Neural cell (in vitro differentiated cells): Measurements from ENCODE around the gene HOXB1.

Experiments used
- CTCF ChIP-seq: fragments of 450-650 bp; IDR thresholded peaks from 2 replicates; pipeline ENCODE4 v1.5.1; 2014; ENCODE audit warnings: antibody characterized with exemption, mild to moderate bottlenecking, moderate library complexity; ENCODE audit not compliant: poor library complexity, severe bottlenecking
- MXI1 ChIP-seq: fragments of 450-650 bp; conservative IDR thresholded peaks from 2 replicates; pipeline ENCODE4 v1.6.1; 2014; ENCODE audit warnings: antibody characterized with exemption, mild to moderate bottlenecking; ENCODE audit not compliant: poor library complexity, severe bottlenecking

DNA sequence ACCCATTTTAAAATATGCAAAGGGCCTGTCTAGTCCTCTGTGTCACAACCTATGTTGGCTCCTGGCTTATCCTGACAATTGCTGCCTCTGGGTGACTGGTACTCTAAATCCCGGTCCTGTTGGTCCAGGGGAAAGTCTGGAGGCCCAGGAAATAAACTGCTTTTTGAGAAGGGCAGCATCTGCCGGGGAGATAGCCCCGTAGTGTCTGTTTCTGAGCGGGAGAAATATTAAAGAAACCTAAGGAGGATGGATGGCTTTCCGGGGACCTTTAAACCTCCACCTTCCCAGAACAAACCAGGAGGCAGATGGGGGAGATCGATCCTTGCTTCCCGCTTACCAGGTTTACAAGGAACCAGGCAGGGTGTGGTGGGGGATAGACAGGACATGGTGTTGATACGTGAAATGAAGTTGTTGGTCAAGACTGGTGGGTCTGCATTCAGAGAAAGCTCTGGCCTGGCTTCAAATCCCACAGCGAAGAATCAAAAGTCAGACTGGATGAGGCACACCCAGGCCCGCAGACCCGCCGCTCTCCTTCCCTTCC lies 10.3 kb upstream of the HOXB1 start:
- TF ChIP-seq MXI1 (no peak), CTCF (no peak)
